IMR-90 (cell line): ENCODE results near the gene NPFF. TPM values are rescaled to one million over a fixed set of nuclear protein-coding genes. Genes with fewer than 3 reads are reported as not detected.

Source experiments
- ATAC-seq: fragments of 200-7000 bp; cut with Tn5 transposase; 2 replicates; pipeline ENCODE4 v1.9.1; 2020; ENCODE audit warnings: low read depth, mild to moderate bottlenecking, moderate library complexity
- BruUV-seq: library from RNA; stranded (reverse); fragments of 400-500 nt; replicated peaks from 2 replicates; lab custom pipeline; 2021; lab: Mats Ljungman, UMichigan
- CTCF ChIA-PET: fragments of 300-600 bp; formaldehyde crosslinking; extraction: SDS; loops from one replicate; lab custom pipeline; 2021; ENCODE audit warnings: antibody characterized with exemption; lab: Yijun Ruan, JAX
- POLR2A ChIA-PET: fragments of 300-600 bp; sonication (Branson Sonifier 250); formaldehyde crosslinking; loops from one replicate; lab custom pipeline; 2022; ENCODE audit warnings: antibody characterized with exemption; ENCODE audit not compliant: unreplicated experiment; lab: Charles Lee
- DNase-seq: peaks from one replicate; pipeline ENCODE4 v3.0.0; 2013
- H2AFZ ChIP-seq: replicated peaks from 2 replicates; pipeline ENCODE3; 2013; ENCODE audit warnings: low read length, mild to moderate bottlenecking; ENCODE audit not compliant: poor library complexity
- H2AK5ac ChIP-seq: 2 replicates; pipeline ENCODE4 v1.6.1; 2013; ENCODE audit warnings: low read depth, low read length, inconsistent platforms
- H2AK9ac ChIP-seq: replicated peaks from 2 replicates; pipeline ENCODE3; 2013; ENCODE audit warnings: mild to moderate bottlenecking, low read depth, low read length, moderate library complexity; ENCODE audit not compliant: poor library complexity
- H2BK120ac ChIP-seq: 2 replicates; pipeline ENCODE4 v1.6.1; 2013; ENCODE audit warnings: low read depth, low read length, inconsistent platforms
- H2BK15ac ChIP-seq: 3 replicates; pipeline ENCODE4 v1.6.1; 2013; ENCODE audit warnings: low read depth, low read length, inconsistent platforms
- H2BK20ac ChIP-seq: 2 replicates; pipeline ENCODE4 v1.6.1; 2013; ENCODE audit warnings: low read depth, mild to moderate bottlenecking, inconsistent platforms, low read length, moderate library complexity
- H2BK5ac ChIP-seq: 2 replicates; pipeline ENCODE4 v1.6.1; 2013; ENCODE audit warnings: mild to moderate bottlenecking, low read depth, low read length, inconsistent platforms; ENCODE audit not compliant: poor library complexity, severe bottlenecking
- H3K14ac ChIP-seq: replicated peaks from 2 replicates; pipeline ENCODE4 v1.6.1; 2013; ENCODE audit warnings: low read depth, low read length, inconsistent platforms
- H3K18ac ChIP-seq: 2 replicates; pipeline ENCODE4 v1.6.1; 2013; ENCODE audit warnings: low read depth, low read length, control low read depth
- H3K23ac ChIP-seq: 2 replicates; pipeline ENCODE4 v1.6.1; 2013; ENCODE audit warnings: low read depth, low read length, inconsistent platforms
- H3K27ac ChIP-seq: 2 replicates; pipeline ENCODE4 v1.5.1; 2013; ENCODE audit warnings: mild to moderate bottlenecking, control low read depth, low read length; ENCODE audit not compliant: insufficient read depth
- H3K27me3 ChIP-seq: 2 replicates; pipeline ENCODE4 v1.6.1; 2013; ENCODE audit warnings: low read length; ENCODE audit not compliant: control insufficient read depth, insufficient read depth
- H3K36me3 ChIP-seq: 2 replicates; pipeline ENCODE4 v1.6.1; 2013; ENCODE audit warnings: low read length, mixed read lengths; ENCODE audit not compliant: control insufficient read depth, insufficient read depth
- H3K4ac ChIP-seq: 2 replicates; pipeline ENCODE4 v1.6.1; 2013; ENCODE audit warnings: low read depth, low read length, inconsistent platforms
- H3K4me1 ChIP-seq: 2 replicates; pipeline ENCODE4 v1.6.1; 2013; ENCODE audit warnings: low read length, mixed read lengths; ENCODE audit not compliant: control insufficient read depth, insufficient read depth
- H3K4me2 ChIP-seq: 2 replicates; pipeline ENCODE4 v1.6.1; 2013; ENCODE audit warnings: low read depth, mild to moderate bottlenecking, control low read depth, low read length, moderate library complexity
- H3K4me3 ChIP-seq: 2 replicates; pipeline ENCODE4 v1.5.1; 2013; ENCODE audit warnings: low read depth, mild to moderate bottlenecking, control low read depth, low read length, moderate library complexity; ENCODE audit not compliant: insufficient read depth
- H3K56ac ChIP-seq: 2 replicates; pipeline ENCODE4 v1.6.1; 2013; ENCODE audit warnings: low read length, inconsistent platforms; ENCODE audit not compliant: insufficient read depth; ENCODE audit errors: extremely low read depth
- H3K79me1 ChIP-seq, 2 experiments: 2 replicates each; pipeline ENCODE4 v1.6.1; 2013; ENCODE audit warnings: low read length in 2 of 2, inconsistent platforms in 1 of 2, low read depth in 1 of 2
- H3K9ac ChIP-seq: 2 replicates; pipeline ENCODE4 v1.6.1; 2013; ENCODE audit warnings: low read depth, low read length, control low read depth
- H3K9me1 ChIP-seq: 2 replicates; pipeline ENCODE4 v1.6.1; 2013; ENCODE audit warnings: low read length, inconsistent platforms; ENCODE audit not compliant: insufficient read depth
- H3K9me3 ChIP-seq: 2 replicates; pipeline ENCODE4 v1.6.1; 2013; ENCODE audit warnings: low read length; ENCODE audit not compliant: control insufficient read depth, insufficient read depth
- H4K20me1 ChIP-seq: 2 replicates; pipeline ENCODE4 v1.6.1; 2013; ENCODE audit warnings: low read length, inconsistent platforms; ENCODE audit not compliant: insufficient read depth
- H4K5ac ChIP-seq: 2 replicates; pipeline ENCODE4 v1.6.1; 2013; ENCODE audit warnings: mild to moderate bottlenecking, low read depth, low read length, control low read depth
- H4K8ac ChIP-seq, 2 experiments: 2 replicates each; pipeline ENCODE4 v1.6.1; 2013; ENCODE audit warnings: low read depth in 2 of 2, low read length in 2 of 2, control low read depth in 1 of 2, inconsistent platforms in 1 of 2
- H4K91ac ChIP-seq: 2 replicates; pipeline ENCODE4 v1.6.1; 2013; ENCODE audit warnings: low read depth, low read length, inconsistent platforms; ENCODE audit not compliant: insufficient read depth
- ELK1 ChIP-seq: fragments of 150-350 bp; IDR thresholded peaks from 2 replicates; pipeline ENCODE4 v1.6.1; 2016; ENCODE audit warnings: low read depth, mild to moderate bottlenecking, low read length, moderate library complexity, borderline replicate concordance
- FOS ChIP-seq: fragments of 150-350 bp; IDR thresholded peaks from 2 replicates; pipeline ENCODE4 v1.6.1; 2016; ENCODE audit warnings: low read depth, low read length
- RCOR1 ChIP-seq: IDR thresholded peaks from 2 replicates; pipeline ENCODE4 v1.6.1; 2012; ENCODE audit warnings: mild to moderate bottlenecking, low read length, improper control_type of control experiment; ENCODE audit not compliant: insufficient replicate concordance
- RFX5 ChIP-seq: IDR thresholded peaks from 2 replicates; pipeline ENCODE4 v1.8.0; 2012; ENCODE audit warnings: low read depth, mild to moderate bottlenecking, low read length, moderate library complexity
- WGBS, 2 experiments: methylation state at CpG; one replicate each; pipeline versions ENCODE4 v1.1.5 to v1.1.7; 2013; ENCODE audit warnings: missing lambda C conversion rate in 2 of 2; ENCODE audit not compliant: insufficient read length in 1 of 2; ENCODE audit errors: extremely low coverage in 2 of 2; 5-methylcytosine and 5-hydroxymethylcytosine counted together
- dilution Hi-C: fragments of 300-500 bp; cut with HindIII; formaldehyde crosslinking; loops from one replicate; pipeline ENCODE4 v1.14.3; 2018; ENCODE audit warnings: low sequenced_read_pairs; ENCODE audit not compliant: unreplicated experiment
- in situ Hi-C: fragments of 300-500 bp; cut with MboI; formaldehyde crosslinking; loops from 3 replicates; pipeline ENCODE4 v1.14.3; 2019; ENCODE audit warnings: low sequenced_read_pairs, inconsistent platforms, mixed read lengths
- intact Hi-C: fragments of 100-400 bp; cut with micrococcal nuclease; formaldehyde crosslinking; loops from 2 replicates; pipeline ENCODE4 v1.10.0; 2022
- polyA plus RNA-seq, 3 experiments: library from polyadenylated mRNA; depleted of rRNA; stranded (reverse); fragments of >200 nt; gene quantifications; 2 replicates each; pipeline ENCODE4 v1.2.3, GENCODE V29; 2012; ENCODE audit warnings: low replicate concordance in 1 of 3
- total RNA-seq: library from RNA; depleted of rRNA; stranded (reverse); fragments of >200 nt; gene quantifications from 2 replicates; pipeline ENCODE4 v1.2.3, GENCODE V29; 2012

The NPFF gene
- total and polyA plus RNA-seq, 2 of the 4 experiments (the other 2 are of a cell fraction), result not detected

- CTCF ChIA-PET, result no interaction called here
- Histone ChIP-seq H3K4me2 (no peak overlapping the region), H3K9me3 (no peaks in the 10 kb centered on the region), H2BK20ac (no peak overlapping the region), H2BK5ac (no peak overlapping the region), H3K9me1 (no peaks in the 10 kb centered on the region), H2BK15ac (no peak overlapping the region), H2AK9ac (no peak overlapping the region), H3K4ac (no peak overlapping the region), H3K4me1 (no peaks in the 10 kb centered on the region), H3K27ac (no peak overlapping the region), H4K20me1 (no peaks in the 10 kb centered on the region; the same call in 1 of the 2 replicates), H3K4me3 (no peak overlapping the region), H2BK120ac (no peak overlapping the region), H3K23ac (no peak overlapping the region), H3K36me3 (peaks cover 49% of the 10 kb centered on the region), H3K9ac (no peak overlapping the region), H3K18ac (no peak overlapping the region), H3K56ac (no peak overlapping the region), H4K8ac (no peak overlapping the region), H4K5ac (no peak overlapping the region), H3K79me1 (peaks cover 0 to 3% of the 10 kb centered on the region in 2 experiments; a peak in 1 of 4 replicates), H3K27me3 (no peaks in the 10 kb centered on the region), H2AK5ac (no peak overlapping the region), H2AFZ (no peak overlapping the region), H4K91ac (no peak overlapping the region), H3K14ac (no peak overlapping the region)
- DNase-seq, result no peak
- intact Hi-C loops, result no loop called here
- in situ Hi-C loops, result loop anchor here (10.0 kb wide), 1 partner anchor 302 kb away; no protein-coding TSS in a partner anchor
- ATAC-seq, result no peak
- no peak for TF ChIP-seq RCOR1
- TF ChIP-seq FOS, result no peak
- TF ChIP-seq RFX5, result no peak
- no peak for TF ChIP-seq ELK1
- POLR2A ChIA-PET, result no interaction called here
- 98% methylated on average over 5 of the region's 13 CpGs; no CpG with 5 or more reads in 1 of the 2 experiments for WGBS, 2 experiments
- no TSS peak for BruUV-seq
- dilution Hi-C loops, result no loop called here
Observed at GRCh38 chr12:53516758-53517455, 9.6 kb upstream of the NPFF start.
